Measurements from ENCODE around the gene SREBF1. TPM values are rescaled to one million over a fixed set of nuclear protein-coding genes. Genes with fewer than 3 reads are reported as not detected.

Gene SREBF1
- total RNA-seq, 3 donors from 2014 or later (not counting 1 experiment from before 2014, with no cell fraction given): 80.7 to 208 (median 119) TPM

DNA sequence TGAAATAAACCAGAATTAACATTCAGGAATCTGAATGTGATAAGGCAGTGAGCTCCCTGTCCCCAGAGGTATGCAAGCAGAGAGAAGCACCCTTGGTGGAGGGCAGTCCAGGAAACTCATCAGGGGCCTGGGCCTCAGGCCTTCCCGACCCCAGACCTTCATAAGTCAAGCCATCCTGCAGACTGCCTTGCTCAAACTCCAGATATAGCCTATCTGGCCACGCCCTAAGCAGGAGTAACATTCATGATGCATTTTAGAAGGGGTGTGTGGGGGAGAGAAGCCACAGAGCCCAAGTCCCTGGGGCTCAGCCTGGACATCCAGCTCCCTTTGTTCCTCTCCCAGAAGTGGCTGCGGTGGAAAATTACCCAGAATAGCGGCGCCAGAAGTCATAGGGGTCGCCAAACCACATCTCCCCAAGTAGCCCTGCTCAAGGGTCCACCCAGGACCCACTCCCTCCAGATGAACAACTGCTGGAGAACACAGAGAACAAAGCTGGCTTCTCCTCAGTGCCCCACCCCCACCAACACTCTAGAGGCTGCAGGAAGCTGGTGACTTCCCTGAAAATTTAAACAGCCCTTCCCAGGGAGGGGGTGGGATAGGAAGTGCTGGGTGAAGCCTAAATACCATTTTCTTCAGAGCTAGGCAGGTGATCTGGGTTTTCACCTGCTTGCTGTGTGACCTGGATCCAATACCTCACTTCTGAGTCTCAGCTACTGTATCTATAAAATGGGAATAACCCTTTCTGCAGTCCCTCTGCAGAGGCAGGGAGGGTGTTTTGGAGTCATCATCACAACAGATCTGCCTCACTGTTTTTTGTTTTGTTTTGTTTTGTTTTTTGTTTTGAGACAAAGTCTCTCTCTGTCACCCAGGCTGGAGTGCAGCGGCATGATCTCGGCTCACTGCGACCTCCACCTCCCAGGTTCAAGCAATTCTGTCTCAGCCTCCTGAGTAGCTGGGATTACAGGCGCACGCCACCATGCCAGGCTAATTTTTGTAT lies 1.5 kb upstream of the SREBF1 start:
- DNase-seq: peak in 1 of 2 donors; percentile 43
- peak overlapping the region; percentile 73 for H3K4me3 Mint-ChIP-seq
- no peak for ATAC-seq
- H3K27me3 Mint-ChIP-seq (ENCODE audit: low read depth in 2 of 2): no peaks in the 10 kb centered on the region
- no peak overlapping the region for H3K27ac ChIP-seq (ENCODE audit: low read length)
- H3K36me3 Mint-ChIP-seq: no peaks in the 10 kb centered on the region
- H3K36me3 ChIP-seq (ENCODE audit: control insufficient read depth, insufficient read depth, low read length): no peaks in the 10 kb centered on the region
- peak overlapping the region; percentile 92 to 98 for H3K27ac Mint-ChIP-seq
- 76% methylated on average over 11 of the region's 11 CpGs for WGBS (ENCODE audit: insufficient coverage)
- no peak overlapping the region for H3K4me3 ChIP-seq (ENCODE audit: low read length)
- H3K27me3 ChIP-seq (ENCODE audit: control insufficient read depth, insufficient read depth, low read length): no peaks in the 10 kb centered on the region
- TF ChIP-seq, protein P1, sequence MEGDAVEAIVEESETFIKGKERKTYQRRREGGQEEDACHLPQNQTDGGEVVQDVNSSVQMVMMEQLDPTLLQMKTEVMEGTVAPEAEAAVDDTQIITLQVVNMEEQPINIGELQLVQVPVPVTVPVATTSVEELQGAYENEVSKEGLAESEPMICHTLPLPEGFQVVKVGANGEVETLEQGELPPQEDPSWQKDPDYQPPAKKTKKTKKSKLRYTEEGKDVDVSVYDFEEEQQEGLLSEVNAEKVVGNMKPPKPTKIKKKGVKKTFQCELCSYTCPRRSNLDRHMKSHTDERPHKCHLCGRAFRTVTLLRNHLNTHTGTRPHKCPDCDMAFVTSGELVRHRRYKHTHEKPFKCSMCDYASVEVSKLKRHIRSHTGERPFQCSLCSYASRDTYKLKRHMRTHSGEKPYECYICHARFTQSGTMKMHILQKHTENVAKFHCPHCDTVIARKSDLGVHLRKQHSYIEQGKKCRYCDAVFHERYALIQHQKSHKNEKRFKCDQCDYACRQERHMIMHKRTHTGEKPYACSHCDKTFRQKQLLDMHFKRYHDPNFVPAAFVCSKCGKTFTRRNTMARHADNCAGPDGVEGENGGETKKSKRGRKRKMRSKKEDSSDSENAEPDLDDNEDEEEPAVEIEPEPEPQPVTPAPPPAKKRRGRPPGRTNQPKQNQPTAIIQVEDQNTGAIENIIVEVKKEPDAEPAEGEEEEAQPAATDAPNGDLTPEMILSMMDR (IDR thresholded peaks at IDR 0.05): no peak
- H3K9me3 ChIP-seq (ENCODE audit: control insufficient read depth, insufficient read depth, low read length): no peaks in the 10 kb centered on the region
- intact Hi-C loops (cut with micrococcal nuclease): loop anchor here (2.0 to 5.0 kb wide), 3 partner anchors 13 to 86 kb away; no protein-coding TSS in a partner anchor
- peaks cover 26 to 39% of the 10 kb centered on the region in 2 donors for H3K4me1 Mint-ChIP-seq
- peaks cover 63% of the 10 kb centered on the region for H3K4me1 ChIP-seq (ENCODE audit: control insufficient read depth, insufficient read depth, low read length)
- no peaks in the 10 kb centered on the region for H3K9me3 Mint-ChIP-seq

DNA sequence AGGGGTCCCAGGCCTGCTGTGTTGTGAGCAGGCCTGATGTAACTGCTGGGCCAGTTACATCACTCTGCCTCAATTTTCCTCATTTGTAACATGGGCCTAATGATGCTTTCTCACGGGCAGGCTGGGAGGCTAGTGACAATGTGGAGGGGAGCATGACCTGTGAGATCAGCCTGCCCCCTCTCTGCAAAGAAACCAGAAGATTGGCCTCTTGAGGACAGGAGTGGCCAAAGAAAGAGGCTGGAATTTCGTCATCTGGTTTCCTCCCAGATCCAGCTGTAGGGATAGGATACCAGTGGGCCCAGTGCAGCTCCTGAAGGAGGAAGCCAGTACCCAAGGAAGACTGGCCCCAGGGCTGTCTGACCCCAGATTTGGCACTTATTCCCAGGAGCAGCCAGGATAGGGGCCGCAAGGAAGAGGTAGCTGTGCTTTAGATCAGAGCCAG lies 615 bp upstream of the SREBF1 start:
- Histone ChIP-seq H3K36me3 (ENCODE audit: control insufficient read depth, insufficient read depth, low read length) (no peaks in the 10 kb centered on the region), H3K4me1 (ENCODE audit: control insufficient read depth, insufficient read depth, low read length) (peaks cover 63% of the 10 kb centered on the region), H3K27ac (ENCODE audit: low read length) (peak overlapping the region; percentile 98), H3K4me3 (ENCODE audit: low read length) (peak overlapping the region; percentile 80), H3K9me3 (ENCODE audit: control insufficient read depth, insufficient read depth, low read length) (no peaks in the 10 kb centered on the region), H3K27me3 (ENCODE audit: control insufficient read depth, insufficient read depth, low read length) (no peaks in the 10 kb centered on the region)
- Mint-ChIP-seq H3K4me1 (peaks cover 26 to 40% of the 10 kb centered on the region in 2 donors), H3K4me3 (peak overlapping the region; percentile 92), H3K27me3 (ENCODE audit: low read depth in 2 of 2) (no peaks in the 10 kb centered on the region), H3K36me3 (no peaks in the 10 kb centered on the region), H3K9me3 (no peaks in the 10 kb centered on the region), H3K27ac (peak overlapping the region; percentile 92 to 98)
- intact Hi-C loops (cut with micrococcal nuclease): loop anchor here (2.0 to 5.0 kb wide), 3 partner anchors 13 to 85 kb away; no protein-coding TSS in a partner anchor
- no peak for DNase-seq
- WGBS (ENCODE audit: insufficient coverage): 91% methylated on average over 3 of the region's 3 CpGs
- ATAC-seq: no peak
- TF ChIP-seq, protein P1 (IDR thresholded peaks at IDR 0.05): no peak

DNA sequence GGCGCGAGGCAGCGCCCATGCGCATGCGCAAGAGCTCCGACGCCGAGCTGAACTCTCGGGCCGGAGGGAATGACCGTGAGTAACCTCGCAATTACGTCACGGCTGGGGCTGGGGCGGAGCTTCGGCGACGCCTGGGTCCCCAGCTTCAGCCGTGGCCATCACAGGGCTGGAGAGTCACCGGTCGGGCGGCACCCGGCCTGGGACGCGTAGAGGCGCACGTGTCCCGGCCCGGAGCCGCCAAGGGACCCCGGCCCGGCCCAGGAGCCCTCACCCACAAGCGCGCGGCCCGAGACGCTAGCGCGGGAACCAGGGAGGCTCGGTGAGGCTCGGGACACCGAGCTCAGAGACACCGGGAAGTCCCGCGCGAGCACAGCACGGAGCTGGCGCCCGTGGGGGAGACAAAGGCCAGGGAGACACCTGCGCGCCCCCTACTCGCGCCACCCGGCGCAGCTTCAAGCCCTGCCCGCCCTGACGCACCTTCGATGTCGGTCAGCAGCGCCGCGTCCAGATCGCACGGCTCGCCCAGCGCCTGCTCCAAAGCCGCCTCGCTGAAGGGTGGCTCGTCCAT lies 452 bp downstream of the SREBF1 start:
- no peaks in the 10 kb centered on the region for H3K36me3 Mint-ChIP-seq
- ATAC-seq: peak; percentile 77 to 92 (median 80)
- Histone ChIP-seq H3K27ac (ENCODE audit: low read length) (peak overlapping the region; percentile 98), H3K4me3 (ENCODE audit: low read length) (peak overlapping the region; percentile 80), H3K9me3 (ENCODE audit: control insufficient read depth, insufficient read depth, low read length) (no peaks in the 10 kb centered on the region), H3K36me3 (ENCODE audit: control insufficient read depth, insufficient read depth, low read length) (no peaks in the 10 kb centered on the region), H3K27me3 (ENCODE audit: control insufficient read depth, insufficient read depth, low read length) (no peaks in the 10 kb centered on the region), H3K4me1 (ENCODE audit: control insufficient read depth, insufficient read depth, low read length) (peaks cover 63% of the 10 kb centered on the region)
- no peaks in the 10 kb centered on the region for H3K9me3 Mint-ChIP-seq
- H3K4me1 Mint-ChIP-seq: peaks cover 26 to 44% of the 10 kb centered on the region in 2 donors
- TF ChIP-seq, protein P1 (IDR thresholded peaks at IDR 0.05): no peak
- H3K27ac Mint-ChIP-seq: peak overlapping the region; percentile 92 to 98
- H3K27me3 Mint-ChIP-seq (ENCODE audit: low read depth in 2 of 2): no peaks in the 10 kb centered on the region
- peak overlapping the region; percentile 92 for H3K4me3 Mint-ChIP-seq
- WGBS (ENCODE audit: insufficient coverage): under 1% methylated on average over 69 of the region's 69 CpGs
- DNase-seq: peak; percentile 99
- intact Hi-C loops (cut with micrococcal nuclease): loop anchor here (1.0 to 5.0 kb wide), 4 partner anchors 12 to 84 kb away; no protein-coding TSS in a partner anchor

Data from natural killer cell (primary cell).